ENCODE data around the gene CLPTM1L.

DNA sequence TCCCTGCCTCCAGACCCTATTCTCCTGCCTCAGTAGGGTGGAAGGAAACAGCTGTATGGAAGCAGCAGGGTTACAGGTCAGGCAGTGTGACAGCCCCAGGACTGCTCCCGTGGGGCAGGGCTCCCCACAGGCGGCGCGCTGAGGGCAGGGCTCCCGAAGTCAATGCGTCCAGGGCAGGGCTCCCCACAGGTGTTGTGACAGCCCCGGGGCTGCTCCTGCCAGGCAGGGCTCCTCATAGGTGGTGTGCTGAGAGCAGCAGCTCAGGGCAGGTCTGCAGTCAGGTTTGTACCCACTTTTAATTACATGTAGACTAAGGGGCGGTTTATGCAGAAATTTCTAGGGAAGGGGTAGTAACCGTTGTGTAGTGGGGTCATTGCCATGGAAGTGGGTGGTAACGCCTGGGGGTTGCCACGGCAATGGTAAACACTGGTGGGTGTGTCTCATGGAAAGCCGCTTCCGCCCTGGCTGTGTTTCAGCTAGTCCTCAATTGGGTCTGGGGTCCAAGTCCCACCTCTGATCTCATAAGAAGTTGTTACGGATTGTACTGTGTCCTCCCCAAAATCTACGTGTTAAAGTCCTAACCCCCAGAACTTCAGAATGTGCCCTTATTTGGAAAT, 33.4 kb downstream of the CLPTM1L start:
- TF ChIP-seq, protein P1, sequence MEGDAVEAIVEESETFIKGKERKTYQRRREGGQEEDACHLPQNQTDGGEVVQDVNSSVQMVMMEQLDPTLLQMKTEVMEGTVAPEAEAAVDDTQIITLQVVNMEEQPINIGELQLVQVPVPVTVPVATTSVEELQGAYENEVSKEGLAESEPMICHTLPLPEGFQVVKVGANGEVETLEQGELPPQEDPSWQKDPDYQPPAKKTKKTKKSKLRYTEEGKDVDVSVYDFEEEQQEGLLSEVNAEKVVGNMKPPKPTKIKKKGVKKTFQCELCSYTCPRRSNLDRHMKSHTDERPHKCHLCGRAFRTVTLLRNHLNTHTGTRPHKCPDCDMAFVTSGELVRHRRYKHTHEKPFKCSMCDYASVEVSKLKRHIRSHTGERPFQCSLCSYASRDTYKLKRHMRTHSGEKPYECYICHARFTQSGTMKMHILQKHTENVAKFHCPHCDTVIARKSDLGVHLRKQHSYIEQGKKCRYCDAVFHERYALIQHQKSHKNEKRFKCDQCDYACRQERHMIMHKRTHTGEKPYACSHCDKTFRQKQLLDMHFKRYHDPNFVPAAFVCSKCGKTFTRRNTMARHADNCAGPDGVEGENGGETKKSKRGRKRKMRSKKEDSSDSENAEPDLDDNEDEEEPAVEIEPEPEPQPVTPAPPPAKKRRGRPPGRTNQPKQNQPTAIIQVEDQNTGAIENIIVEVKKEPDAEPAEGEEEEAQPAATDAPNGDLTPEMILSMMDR (IDR thresholded peaks at IDR 0.05), result no peak
- TF ChIP-seq EZH2phosphoT487 (IDR thresholded peaks at IDR 0.05), result no peak
- TF ChIP-seq EZH2 (IDR thresholded peaks at IDR 0.05), result no peak

Data from neural progenitor cell (in vitro differentiated cells).